Left cardiac atrium (tissue), 4 donors: ENCODE data around the gene DHRS1. TPM values are rescaled to one million over a fixed set of nuclear protein-coding genes. Genes with fewer than 3 reads are reported as not detected.
A peak's percentile ranks its signal among the peaks of the same experiment; 100 is the strongest.
"Not testable (repeated sequence)": the region's sequence is repeated elsewhere in the genome, so short reads cannot be mapped to it uniquely, and the experiment has no call there.

Source experiments
- ATAC-seq, 2 donors: fragments of 200-7000 bp; cut with Tn5 transposase; one replicate each; pipeline ENCODE4 v1.9.1; 2020; ENCODE audit warnings: mild to moderate bottlenecking in 2 of 2, moderate library complexity in 2 of 2
- DNase-seq: peaks from one replicate; pipeline ENCODE4 v3.0.0-alpha.2; 2020
- intact Hi-C, 2 donors: fragments of 100-400 bp; cut with DNase I; formaldehyde crosslinking; loops; one replicate each; pipeline versions ENCODE4 v1.14.1 to v1.15.1; 2022 to 2023
- total RNA-seq, 2 donors: library from RNA; stranded (reverse); fragmentation: NEBNext Ultra II Directional; extraction: Animal tissue kit (Norgen Biotek cat#: 25700); gene quantifications; one replicate each; pipeline ENCODE4 v1.2.1, GENCODE V29; 2021
- donor health status: DM: no; HTN: yes; CAD: no.
- donor health status: DM: no; HTN: yes; CAD: no; lungs with severe emphysema.
- donor health status: DM: yes; HTN: yes; CAD: no.
- donor health status: Dilated cardiomyopathy.

Gene DHRS1
- total RNA-seq, 2 donors from 2014 or later = 7.9 to 8.4 TPM

DNA sequence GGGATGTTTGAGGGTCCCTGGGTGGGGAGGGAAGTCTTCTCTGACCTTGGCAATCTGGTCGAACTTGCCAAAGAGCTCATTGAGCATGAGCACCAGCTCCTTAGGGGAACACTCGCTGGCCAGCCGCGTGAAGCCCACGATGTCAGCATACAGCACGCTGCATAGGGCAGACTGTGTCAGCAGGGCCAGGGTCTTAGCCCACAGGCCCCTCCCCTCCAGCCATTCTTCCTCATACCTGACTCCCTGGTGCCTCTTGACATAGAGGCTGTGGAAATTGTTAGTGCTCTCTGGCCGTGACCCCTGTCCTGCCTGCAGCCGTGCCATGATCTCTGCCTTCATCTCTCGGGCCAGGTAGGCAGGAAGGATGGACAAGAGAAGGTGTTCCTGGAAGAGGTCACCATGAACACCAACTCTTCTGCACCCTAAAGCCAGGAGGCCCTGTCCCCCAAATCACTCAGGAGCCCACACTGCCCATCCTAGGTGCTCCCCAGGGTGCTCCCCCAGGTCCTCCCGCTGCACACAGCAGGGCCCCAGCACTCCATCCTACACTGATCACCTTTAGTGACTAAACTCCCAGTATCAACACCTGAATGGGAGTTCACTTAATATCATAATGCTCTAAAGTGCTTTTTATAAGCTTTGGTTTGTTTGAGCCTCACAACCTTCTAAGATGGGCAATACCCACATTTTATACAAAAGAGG, 31.5 kb upstream of the DHRS1 start:
- no peak for ATAC-seq
- no peak for DNase-seq

DNA sequence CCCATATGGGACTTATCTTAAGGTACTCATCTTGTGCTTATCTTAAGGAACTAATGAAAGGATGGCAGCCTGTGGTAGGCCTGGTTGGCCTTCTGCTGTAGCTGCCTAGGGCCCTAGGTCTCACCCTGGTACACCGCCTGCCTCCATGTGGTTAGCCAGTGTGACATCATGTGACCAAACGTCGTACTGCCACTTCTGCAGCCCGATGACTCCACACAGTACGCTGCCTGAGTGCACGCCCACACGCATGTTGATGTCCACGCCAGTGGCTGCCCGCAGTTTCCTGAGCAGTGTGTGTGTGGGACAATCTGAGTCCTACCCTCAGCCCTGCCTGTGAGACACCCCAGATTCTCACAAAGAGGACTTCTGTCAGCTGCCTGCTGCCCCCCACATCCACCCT, 30.2 kb upstream of the DHRS1 start:
- ATAC-seq (peak; percentile 2 to 22), DNase-seq (peak; percentile 60)
- intact Hi-C loops = loop anchor here in 1 of 2 donors (5.0 kb wide), 1 partner anchor 103 kb away; no protein-coding TSS in a partner anchor

More for the DNA sequence above, 31.5 kb upstream of the DHRS1 start:
- intact Hi-C loops = loop anchor here in 1 of 2 donors (5.0 kb wide), 1 partner anchor 101 kb away; no protein-coding TSS in a partner anchor

DNA sequence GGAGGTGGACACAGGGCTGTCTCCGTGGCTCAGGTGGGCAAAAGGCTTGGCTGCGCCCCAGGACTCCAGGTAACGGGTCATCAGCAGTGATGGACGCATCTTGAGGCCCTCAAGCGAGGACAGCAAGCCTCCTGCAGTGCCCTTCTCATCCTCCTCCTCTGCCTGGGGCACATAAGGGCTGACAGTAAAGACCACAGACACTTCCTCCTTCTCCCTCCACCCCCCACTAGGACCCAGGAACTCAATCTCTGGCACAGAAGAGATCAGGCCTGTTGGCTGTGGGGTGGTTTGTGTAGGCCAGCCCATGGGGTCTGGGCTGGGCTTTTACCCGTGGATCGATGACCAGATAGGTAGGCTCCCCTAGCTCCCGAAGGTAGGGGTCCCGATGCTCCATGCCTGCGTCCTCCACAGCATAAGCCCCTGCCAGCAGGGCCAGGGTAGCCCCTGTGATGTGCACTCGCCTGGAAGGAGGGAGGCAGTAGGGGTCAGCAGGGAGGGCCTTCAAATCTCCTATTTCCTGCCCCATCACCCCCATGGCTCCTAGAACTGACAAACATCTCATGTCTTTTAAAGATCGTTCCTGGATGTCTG, 29.6 kb upstream of the DHRS1 start:
- no peak for ATAC-seq
- intact Hi-C loops = no loop called here
- DNase-seq = no peak

DNA sequence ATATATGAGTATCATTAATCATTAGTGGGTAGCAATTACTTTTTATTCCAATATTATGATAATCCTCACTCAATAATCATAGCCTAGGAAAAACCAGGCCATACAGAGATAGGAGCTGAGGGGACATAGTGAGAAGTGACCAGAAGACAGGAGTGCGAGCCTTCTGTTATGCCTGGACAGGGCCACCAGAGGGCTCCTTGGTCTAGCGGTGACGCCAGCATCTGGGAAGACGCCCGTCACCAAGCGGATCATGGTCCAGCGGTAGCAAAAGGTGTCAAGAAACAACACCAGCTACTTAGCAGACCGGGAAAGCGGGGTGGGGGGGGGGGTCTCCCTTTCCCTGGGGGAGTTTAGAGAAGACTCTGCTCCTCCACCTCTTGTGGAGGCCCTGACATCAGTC, 28.3 kb upstream of the DHRS1 start:
- ATAC-seq, intact Hi-C loops: not testable (repeated sequence)
- peak; percentile 64 for DNase-seq

DNA sequence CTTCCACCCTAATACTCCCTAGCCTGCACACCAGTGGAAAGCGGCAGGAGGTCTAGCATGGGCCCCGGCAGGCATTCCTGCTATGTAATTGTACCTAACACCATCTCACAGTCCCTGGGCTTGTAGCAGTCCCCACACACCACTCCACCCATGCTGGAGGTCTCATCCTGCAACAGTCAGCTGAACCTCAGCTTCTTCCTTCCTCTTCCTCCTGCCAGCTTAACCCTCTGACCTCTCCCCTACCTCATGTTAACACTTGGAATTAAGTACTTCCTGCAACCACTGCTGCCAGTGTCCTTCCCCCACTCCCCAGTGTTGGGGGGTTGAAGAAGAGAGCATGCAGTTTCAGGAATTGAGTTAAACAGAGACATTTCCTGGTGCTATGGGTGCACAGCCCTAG, 27.7 kb upstream of the DHRS1 start:
- intact Hi-C loops = no loop called here
- ATAC-seq = no peak

DNA sequence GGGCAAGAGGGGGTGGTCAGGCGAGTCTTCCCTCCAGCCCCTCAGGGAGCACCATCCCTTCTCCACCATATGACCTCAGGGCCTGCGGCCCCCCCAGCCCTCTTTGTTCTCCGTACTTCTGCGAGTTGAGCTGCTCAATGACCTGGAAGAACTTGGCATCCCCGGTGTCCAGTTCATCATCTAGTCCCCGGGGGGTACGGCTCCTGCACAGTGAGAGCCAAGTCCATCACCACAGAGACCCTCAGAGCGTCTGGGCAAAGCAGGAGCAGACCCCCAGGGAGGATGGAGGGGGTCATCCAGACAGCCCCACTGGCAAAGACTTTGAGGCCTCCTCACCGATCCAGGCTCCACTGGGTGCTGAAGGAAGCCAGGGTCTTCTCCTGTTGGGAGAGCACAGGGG, 26.4 kb upstream of the DHRS1 start:
- intact Hi-C loops = no loop called here
- ATAC-seq (no peak), DNase-seq (no peak)

More for the DNA sequence above, 27.7 kb upstream of the DHRS1 start:
- DNase-seq = no peak

DNA sequence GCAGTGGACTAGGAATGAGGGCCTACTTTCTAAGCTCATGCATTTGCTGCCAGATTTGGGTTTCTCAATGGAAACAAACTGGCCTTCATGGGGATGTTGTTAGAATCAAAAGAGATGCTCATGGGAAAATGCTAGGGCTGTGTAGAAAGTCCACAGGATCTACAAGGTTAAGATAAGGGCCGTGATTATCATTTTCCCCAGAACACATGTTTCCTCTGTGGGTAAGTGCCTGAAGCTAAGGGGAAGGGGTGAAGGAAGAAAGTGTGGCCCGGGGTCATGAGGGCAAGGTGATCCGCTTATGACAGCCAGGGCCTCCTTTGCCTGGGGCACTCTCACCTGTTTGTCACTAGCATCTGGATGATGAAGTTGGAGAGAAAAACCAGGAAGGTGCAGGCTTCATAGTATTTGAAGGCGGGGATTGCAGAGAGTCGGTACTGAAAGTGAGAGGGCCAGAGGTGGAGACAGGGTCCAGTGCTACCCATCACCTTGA, 25.5 kb upstream of the DHRS1 start:
- DNase-seq = no peak
- ATAC-seq = no peak
- intact Hi-C loops = no loop called here

DNA sequence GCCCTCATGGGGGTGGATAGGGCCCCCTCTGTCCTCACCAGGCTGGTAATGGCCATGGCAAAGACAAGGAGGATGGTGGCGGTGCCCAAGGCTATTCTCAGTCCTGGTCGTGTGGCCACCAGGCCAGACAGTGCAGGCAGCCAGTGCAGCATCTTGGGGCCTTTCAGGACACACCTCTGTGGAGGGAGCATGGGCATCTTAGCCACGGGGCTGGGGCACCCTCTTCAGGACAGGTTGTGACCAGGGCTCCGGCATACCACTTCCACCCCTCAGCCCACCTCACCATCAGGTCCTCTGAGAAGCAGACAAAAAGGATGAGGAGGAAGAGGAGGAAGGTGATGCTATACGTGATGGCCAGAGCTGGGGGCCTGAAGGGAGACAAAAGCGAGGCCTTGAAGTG, 24.4 kb upstream of the DHRS1 start:
- no peak for DNase-seq
- intact Hi-C loops = no loop called here
- ATAC-seq = no peak

DNA sequence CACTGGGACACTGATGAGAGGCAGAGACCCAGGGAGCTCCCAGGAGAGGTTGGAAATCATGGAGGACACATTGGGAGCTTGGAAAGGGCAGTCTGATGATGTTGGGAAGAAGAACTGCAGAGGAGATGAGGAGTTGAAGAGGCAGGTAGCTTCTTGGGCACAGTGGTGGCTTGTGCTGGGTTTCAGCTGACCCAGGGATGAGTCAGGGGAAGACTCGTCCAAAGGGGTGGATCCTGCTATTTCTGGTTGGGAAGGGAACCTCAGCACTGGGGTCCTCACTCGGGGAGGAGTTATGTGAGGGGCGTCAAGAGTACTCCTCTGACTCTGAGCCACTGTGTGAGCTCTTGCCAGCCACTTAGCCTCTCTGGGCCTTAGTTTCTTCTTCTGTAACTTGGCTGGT, 23.8 kb upstream of the DHRS1 start:
- no peak for DNase-seq
- no peak for ATAC-seq
- intact Hi-C loops = no loop called here

DNA sequence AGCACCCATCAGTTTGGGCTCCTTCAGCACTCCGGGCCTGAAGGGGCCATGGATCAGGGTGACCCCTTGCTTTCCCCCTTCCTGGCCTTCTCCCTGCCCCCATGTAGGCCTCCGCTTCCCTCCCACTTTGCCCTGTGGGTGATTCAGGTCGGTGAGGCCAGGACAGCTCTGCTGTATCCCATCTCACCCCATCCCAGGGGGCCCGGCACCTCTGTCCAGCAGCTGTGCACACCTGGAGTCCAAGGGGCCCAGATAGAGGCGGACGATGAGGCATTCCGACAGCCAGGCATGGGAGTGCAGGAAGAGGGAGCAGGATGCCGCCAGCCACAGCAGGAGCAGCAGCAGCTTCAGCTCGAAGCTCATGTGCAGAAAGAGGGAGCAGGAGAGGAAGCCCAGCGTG, 23.1 kb upstream of the DHRS1 start:
- no peak for ATAC-seq
- no peak for DNase-seq
- intact Hi-C loops = no loop called here

DNA sequence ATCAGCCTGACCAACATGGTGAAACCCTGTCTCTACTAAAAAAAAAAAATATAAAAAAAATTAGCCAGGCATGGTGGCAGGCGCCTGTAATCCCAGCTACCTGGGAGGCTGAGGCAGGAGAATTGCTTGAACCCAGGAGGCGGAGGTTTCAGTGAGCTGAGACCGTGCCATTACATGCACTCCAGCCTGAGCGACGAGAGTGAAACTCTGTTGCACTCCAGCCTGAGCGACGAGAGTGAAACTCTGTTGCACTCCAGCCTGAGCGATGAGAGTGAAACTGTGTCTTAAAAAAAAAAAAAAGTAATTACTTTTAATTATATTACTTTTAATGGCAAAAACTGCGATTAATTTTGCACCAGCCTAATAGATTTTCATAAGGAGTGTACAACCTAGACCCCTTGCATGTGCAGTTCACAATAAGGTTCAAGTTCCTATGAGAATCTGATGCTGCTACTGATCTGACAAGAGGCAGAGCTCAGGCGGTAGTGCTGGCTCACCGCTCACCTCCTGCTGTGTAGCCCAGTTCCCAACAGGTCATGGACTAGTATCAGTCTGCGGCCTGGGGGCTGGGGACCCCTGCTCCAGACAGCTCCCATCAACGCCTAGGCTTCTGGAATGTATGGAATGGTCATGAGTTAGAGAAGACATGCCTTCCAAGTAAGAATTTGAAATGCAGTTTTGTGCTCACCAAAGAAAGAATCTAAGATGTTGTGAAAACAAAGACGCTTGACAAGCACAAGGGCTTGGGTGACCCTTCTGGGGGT, 21.8 kb upstream of the DHRS1 start:
- no peak for DNase-seq
- intact Hi-C loops = no loop called here
- no peak for ATAC-seq

DNA sequence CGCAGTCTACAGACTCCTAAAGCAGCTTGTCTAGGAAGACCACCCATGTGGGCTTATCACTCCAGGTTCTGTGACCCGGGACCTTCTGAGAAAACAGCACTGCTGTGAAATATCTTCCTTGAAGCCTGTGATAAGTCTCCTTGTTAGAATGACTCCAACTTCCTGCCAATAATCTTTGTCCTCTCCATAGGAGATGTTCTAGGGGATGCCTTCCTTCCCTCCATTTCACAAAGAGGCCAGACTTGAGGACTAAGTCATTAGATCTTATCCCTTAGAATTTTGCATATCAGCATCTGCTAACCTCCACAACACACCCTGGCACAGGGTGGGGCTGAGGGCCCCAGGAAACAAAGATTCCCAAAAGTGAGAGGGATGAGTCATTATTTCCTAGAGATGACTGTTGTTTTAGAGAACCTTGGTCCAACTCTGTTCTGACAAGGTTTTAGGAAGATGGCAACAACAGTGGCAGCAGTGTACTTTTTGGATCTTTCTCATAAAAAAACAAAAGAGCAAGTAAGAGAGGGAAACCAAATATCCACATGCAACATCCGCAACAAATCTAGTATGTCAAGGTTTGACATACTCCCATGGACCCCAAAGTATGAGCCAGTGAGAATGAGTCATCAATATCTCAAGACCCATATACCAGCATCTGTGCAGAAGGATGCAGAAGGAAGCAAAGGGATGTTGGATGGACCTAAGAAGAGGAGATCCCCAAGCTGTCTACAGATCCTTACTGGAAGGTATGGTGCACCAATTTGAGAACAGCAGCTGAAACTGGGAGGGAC, 17.8 kb upstream of the DHRS1 start:
- ATAC-seq (peak in 1 of 2 donors; percentile 10), DNase-seq (no peak)
- intact Hi-C loops = no loop called here

DNA sequence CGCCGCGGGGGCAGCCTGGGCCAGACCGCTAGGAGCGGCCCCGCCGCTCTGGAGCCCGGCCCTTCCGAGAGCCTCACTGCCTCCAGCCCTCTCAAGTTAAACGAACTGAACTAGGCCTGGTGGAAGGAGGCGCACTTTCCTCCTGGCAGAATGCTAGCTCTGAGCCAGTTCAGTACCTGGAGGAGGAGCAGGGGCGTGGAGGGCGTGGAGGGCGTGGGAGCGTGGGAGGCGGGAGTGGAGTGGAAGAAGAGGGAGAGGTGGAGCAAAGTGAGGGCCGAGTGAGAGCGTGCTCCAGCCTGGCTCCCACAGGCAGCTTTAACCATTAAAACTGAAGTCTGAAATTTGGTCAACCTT, 17.0 kb upstream of the DHRS1 start:
- intact Hi-C loops = no loop called here
- ATAC-seq (peak; percentile 6 to 8), DNase-seq (no peak)

DNA sequence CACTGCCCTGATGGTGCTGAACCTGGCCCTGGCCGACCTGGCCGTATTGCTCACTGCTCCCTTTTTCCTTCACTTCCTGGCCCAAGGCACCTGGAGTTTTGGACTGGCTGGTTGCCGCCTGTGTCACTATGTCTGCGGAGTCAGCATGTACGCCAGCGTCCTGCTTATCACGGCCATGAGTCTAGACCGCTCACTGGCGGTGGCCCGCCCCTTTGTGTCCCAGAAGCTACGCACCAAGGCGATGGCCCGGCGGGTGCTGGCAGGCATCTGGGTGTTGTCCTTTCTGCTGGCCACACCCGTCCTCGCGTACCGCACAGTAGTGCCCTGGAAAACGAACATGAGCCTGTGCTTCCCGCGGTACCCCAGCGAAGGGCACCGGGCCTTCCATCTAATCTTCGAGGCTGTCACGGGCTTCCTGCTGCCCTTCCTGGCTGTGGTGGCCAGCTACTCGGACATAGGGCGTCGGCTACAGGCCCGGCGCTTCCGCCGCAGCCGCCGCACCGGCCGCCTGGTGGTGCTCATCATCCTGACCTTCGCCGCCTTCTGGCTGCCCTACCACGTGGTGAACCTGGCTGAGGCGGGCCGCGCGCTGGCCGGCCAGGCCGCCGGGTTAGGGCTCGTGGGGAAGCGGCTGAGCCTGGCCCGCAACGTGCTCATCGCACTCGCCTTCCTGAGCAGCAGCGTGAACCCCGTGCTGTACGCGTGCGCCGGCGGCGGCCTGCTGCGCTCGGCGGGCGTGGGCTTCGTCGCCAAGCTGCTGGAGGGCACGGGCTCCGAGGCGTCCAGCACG, 16.4 kb upstream of the DHRS1 start:
- peak; percentile 29 to 36 for ATAC-seq
- intact Hi-C loops = no loop called here
- peak; percentile 78 for DNase-seq

DNA sequence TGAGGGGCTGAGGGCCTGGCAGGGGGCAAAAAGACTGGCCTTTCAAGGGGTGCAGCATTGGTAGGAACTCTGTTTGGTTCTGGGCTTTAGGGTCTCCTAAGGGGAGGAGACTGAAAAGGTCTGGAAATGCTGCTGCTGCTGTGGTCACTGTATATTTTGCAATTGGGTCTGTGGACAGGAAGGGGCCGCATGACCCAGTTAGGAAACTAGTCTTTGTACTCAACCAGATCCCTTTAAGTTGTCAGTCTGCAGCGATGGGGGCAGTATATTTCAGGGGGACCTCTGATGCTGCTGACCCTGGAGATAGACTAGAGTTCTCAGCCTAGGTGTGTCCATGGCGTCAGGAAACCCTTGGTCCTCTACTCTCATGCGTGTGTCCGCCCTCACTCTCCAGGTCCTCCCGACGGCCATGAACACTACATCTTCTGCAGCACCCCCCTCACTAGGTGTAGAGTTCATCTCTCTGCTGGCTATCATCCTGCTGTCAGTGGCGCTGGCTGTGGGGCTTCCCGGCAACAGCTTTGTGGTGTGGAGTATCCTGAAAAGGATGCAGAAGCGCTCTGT, 15.7 kb upstream of the DHRS1 start:
- intact Hi-C loops = no loop called here
- no peak for ATAC-seq
- DNase-seq = no peak

DNA sequence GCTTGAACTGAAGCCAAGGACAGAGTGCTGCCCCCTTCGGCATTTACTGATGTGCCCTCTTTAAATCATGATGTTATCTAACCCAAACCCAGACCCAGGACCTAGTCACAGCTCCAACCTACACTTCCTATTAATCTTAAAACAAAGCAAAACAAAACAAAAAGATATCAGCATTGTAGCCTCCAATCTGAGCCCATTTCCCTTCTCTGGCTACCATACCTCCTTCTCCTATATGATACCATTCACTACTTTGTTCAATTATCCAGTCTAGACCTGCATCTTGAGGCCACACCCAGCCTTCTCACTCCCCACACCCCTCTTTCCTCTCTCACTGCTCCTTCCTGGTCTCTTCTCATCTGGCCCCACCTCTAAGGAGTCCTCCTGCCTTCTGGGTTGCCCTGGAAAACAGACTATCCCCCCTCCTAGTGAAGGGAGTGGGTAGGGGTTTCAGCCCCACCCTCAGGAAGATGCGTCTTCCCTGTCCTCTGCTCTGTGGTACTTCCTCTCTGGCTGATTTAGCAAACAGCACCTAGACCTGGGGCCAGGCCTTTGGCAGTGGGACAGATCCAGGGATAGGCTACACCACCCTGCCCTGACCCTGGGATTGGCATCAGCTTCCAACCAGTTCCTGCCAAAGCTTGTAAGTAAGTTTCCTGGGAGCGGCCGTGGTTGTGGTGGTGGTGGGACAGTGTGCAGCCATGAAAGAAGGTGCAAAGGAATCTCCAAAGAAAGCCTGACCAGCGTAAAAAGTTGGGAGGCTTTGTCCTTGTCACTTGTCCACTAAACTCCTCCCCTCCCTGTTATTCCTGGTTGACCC, 15.0 kb upstream of the DHRS1 start:
- intact Hi-C loops = no loop called here
- ATAC-seq (no peak), DNase-seq (no peak)

DNA sequence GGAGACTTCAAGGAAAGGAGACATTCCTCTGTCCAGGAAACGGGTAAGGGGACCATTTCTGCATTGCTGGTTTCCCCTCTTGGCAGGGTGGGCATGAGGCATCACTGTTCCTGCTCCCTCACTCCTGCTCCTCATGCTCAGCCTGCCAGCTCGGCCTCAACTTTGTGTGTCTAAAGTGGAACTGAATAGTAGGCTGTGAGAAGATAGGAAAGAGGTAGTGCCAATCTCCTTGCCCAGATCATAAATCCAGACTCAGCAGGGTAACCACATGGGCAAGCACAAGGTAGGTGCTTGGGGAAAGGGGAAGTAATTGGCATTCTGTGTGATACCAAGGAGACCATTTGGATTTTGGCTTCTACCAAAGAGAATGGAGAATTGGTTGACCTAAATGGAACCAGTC, 14.3 kb upstream of the DHRS1 start:
- intact Hi-C loops = no loop called here
- DNase-seq = no peak
- ATAC-seq = no peak
